K562 (cell line): ENCODE data around the gene ZNF408. TPM values are rescaled to one million over a fixed set of nuclear protein-coding genes. Genes with fewer than 3 reads are reported as not detected.

Experiments used
- HDAC3 ChIP-seq: fragments of 450-650 bp; IDR thresholded peaks from 2 replicates; pipeline ENCODE4 v1.6.1; 2018; ENCODE audit warnings: borderline replicate concordance, mild to moderate bottlenecking, moderate library complexity; ENCODE audit not compliant: partially characterized antibody
- KLF16 ChIP-seq: IDR thresholded peaks from 2 replicates; pipeline ENCODE4 v1.6.1; 2016; ENCODE audit warnings: antibody characterized with exemption
- PYGO2 ChIP-seq: fragments of 450-650 bp; IDR thresholded peaks from 2 replicates; pipeline ENCODE4 v1.6.1; 2016; ENCODE audit warnings: mild to moderate bottlenecking, missing genetic modification characterization, moderate library complexity, missing compliant biosample characterization
- RBM14 ChIP-seq: fragments of 200-400 bp; formaldehyde crosslinking; IDR thresholded peaks from 2 replicates; pipeline ENCODE4 v1.6.1; 2018; ENCODE audit warnings: low read depth, mild to moderate bottlenecking, low read length, moderate library complexity, borderline replicate concordance; ENCODE audit not compliant: insufficient read depth
- polyA plus RNA-seq, 8 experiments: library from polyadenylated mRNA; depleted of rRNA in 4 of 8; stranded (reverse) in 5 of 8; unstranded in 3 of 8; fragments of >200 nt; fragmentation: Nextera tagmentation in 2 of 8; fragmentation: Illumina TruSeq in 1 of 8; extraction: Ambion mirVana in 2 of 8; extraction: Trizol in 1 of 8; gene quantifications; 2 replicates each; pipeline versions ENCODE4 v1.2.1 to v1.2.3, GENCODE V29; 2011 to 2014; ENCODE audit warnings: inconsistent platforms in 1 of 8, missing spikeins in 1 of 8
- total RNA-seq, 7 experiments: library from RNA; depleted of rRNA in 6 of 7; stranded (reverse); fragments of >200 nt in 6 of 7; fragmentation: Illumina TruSeq in 2 of 7; extraction: Trizol in 2 of 7; gene quantifications; 2 replicates each; pipeline versions ENCODE4 v1.2.1 to v1.2.3, GENCODE V29; 2011 to 2021; ENCODE audit warnings: low replicate concordance in 1 of 7
- TF ChIP-seq, protein P1 (sequence below), 2 experiments: fragments of 450-650 bp in 1 of 2; sonication (generic) in 1 of 2; formaldehyde crosslinking in 1 of 2; IDR thresholded peaks; 2 replicates each; pipeline versions ENCODE4 v1.7.1 to v1.9.0; 2016 to 2022; ENCODE audit warnings: inconsistent platforms in 1 of 2, mild to moderate bottlenecking in 1 of 2, missing genetic modification reagents in 1 of 2
- TF ChIP-seq, protein P2 (sequence below): fragments of 150-350 bp; IDR thresholded peaks from 2 replicates; pipeline ENCODE4 v1.6.1; 2014; ENCODE audit warnings: low read depth, mild to moderate bottlenecking, low read length, borderline replicate concordance
- TF ChIP-seq, protein P3 (sequence below): IDR thresholded peaks from 2 replicates; pipeline ENCODE4 v1.6.1; 2014; ENCODE audit warnings: antibody characterized with exemption
- TF ChIP-seq, protein P4 (sequence below): sonication (generic); formaldehyde crosslinking; IDR thresholded peaks from 2 replicates; pipeline ENCODE4 v1.8.0; 2023; ENCODE audit warnings: mild to moderate bottlenecking, missing genetic modification reagents
- TF ChIP-seq, protein P5 (sequence below): fragments of 250-450 bp; sonication (Bioruptor Pico); IDR thresholded peaks from 2 replicates; pipeline ENCODE4 v1.5.0; 2021

The ZNF408 gene
- total and polyA plus RNA-seq, 9 of the 15 experiments (the other 6 are each of a cell fraction or from before 2014, with no cell fraction given) = 0.15 to 18.4 (median 7.4) TPM

DNA sequence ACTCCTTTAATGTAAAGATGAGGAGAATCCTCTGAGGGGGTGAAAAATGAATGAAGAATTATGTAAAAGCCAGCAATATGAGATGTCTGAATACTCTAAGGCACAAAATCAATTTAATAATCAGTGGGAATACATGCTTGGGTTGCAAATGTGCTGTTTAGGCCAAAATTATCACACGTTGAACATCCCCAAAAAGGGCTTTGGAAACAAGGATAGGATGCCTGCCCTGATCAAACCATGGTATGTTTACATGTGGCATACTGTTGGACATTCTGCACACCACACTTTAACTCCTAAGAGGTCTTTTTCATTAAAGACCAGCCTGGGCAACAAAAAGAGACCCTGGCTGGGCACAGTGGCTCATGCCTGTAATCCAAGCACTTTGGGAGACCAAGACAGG, 44.5 kb downstream of the ZNF408 start (continued):
- TF ChIP-seq, protein P1, sequence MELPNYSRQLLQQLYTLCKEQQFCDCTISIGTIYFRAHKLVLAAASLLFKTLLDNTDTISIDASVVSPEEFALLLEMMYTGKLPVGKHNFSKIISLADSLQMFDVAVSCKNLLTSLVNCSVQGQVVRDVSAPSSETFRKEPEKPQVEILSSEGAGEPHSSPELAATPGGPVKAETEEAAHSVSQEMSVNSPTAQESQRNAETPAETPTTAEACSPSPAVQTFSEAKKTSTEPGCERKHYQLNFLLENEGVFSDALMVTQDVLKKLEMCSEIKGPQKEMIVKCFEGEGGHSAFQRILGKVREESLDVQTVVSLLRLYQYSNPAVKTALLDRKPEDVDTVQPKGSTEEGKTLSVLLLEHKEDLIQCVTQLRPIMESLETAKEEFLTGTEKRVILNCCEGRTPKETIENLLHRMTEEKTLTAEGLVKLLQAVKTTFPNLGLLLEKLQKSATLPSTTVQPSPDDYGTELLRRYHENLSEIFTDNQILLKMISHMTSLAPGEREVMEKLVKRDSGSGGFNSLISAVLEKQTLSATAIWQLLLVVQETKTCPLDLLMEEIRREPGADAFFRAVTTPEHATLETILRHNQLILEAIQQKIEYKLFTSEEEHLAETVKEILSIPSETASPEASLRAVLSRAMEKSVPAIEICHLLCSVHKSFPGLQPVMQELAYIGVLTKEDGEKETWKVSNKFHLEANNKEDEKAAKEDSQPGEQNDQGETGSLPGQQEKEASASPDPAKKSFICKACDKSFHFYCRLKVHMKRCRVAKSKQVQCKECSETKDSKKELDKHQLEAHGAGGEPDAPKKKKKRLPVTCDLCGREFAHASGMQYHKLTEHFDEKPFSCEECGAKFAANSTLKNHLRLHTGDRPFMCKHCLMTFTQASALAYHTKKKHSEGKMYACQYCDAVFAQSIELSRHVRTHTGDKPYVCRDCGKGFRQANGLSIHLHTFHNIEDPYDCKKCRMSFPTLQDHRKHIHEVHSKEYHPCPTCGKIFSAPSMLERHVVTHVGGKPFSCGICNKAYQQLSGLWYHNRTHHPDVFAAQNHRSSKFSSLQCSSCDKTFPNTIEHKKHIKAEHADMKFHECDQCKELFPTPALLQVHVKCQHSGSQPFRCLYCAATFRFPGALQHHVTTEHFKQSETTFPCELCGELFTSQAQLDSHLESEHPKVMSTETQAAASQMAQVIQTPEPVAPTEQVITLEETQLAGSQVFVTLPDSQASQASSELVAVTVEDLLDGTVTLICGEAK (IDR thresholded peaks at IDR 0.05) = no peak
- TF ChIP-seq, protein P1 (CRISPR knock-in tag; IDR thresholded peaks at IDR 0.05) = no peak
- no peak for TF ChIP-seq PYGO2 (tag)
- no peak for TF ChIP-seq KLF16
- TF ChIP-seq, protein P2, sequence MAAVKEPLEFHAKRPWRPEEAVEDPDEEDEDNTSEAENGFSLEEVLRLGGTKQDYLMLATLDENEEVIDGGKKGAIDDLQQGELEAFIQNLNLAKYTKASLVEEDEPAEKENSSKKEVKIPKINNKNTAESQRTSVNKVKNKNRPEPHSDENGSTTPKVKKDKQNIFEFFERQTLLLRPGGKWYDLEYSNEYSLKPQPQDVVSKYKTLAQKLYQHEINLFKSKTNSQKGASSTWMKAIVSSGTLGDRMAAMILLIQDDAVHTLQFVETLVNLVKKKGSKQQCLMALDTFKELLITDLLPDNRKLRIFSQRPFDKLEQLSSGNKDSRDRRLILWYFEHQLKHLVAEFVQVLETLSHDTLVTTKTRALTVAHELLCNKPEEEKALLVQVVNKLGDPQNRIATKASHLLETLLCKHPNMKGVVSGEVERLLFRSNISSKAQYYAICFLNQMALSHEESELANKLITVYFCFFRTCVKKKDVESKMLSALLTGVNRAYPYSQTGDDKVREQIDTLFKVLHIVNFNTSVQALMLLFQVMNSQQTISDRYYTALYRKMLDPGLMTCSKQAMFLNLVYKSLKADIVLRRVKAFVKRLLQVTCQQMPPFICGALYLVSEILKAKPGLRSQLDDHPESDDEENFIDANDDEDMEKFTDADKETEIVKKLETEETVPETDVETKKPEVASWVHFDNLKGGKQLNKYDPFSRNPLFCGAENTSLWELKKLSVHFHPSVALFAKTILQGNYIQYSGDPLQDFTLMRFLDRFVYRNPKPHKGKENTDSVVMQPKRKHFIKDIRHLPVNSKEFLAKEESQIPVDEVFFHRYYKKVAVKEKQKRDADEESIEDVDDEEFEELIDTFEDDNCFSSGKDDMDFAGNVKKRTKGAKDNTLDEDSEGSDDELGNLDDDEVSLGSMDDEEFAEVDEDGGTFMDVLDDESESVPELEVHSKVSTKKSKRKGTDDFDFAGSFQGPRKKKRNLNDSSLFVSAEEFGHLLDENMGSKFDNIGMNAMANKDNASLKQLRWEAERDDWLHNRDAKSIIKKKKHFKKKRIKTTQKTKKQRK = no peak
- TF ChIP-seq, protein P3, sequence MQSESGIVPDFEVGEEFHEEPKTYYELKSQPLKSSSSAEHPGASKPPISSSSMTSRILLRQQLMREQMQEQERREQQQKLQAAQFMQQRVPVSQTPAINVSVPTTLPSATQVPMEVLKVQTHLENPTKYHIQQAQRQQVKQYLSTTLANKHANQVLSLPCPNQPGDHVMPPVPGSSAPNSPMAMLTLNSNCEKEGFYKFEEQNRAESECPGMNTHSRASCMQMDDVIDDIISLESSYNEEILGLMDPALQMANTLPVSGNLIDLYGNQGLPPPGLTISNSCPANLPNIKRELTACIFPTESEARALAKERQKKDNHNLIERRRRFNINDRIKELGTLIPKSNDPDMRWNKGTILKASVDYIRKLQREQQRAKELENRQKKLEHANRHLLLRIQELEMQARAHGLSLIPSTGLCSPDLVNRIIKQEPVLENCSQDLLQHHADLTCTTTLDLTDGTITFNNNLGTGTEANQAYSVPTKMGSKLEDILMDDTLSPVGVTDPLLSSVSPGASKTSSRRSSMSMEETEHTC = no peak
- TF ChIP-seq RBM14 = no peak
- TF ChIP-seq, protein P4, sequence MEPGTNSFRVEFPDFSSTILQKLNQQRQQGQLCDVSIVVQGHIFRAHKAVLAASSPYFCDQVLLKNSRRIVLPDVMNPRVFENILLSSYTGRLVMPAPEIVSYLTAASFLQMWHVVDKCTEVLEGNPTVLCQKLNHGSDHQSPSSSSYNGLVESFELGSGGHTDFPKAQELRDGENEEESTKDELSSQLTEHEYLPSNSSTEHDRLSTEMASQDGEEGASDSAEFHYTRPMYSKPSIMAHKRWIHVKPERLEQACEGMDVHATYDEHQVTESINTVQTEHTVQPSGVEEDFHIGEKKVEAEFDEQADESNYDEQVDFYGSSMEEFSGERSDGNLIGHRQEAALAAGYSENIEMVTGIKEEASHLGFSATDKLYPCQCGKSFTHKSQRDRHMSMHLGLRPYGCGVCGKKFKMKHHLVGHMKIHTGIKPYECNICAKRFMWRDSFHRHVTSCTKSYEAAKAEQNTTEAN (CRISPR knock-in tag) = no peak
- TF ChIP-seq, protein P5, sequence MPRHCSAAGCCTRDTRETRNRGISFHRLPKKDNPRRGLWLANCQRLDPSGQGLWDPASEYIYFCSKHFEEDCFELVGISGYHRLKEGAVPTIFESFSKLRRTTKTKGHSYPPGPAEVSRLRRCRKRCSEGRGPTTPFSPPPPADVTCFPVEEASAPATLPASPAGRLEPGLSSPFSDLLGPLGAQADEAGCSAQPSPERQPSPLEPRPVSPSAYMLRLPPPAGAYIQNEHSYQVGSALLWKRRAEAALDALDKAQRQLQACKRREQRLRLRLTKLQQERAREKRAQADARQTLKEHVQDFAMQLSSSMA = no peak
- TF ChIP-seq HDAC3 = no peak
